ENCODE measurements around the gene SH3PXD2B.
"Not testable (repeated sequence)": the region's sequence is repeated elsewhere in the genome, so short reads cannot be mapped to it uniquely, and the experiment has no call there.

SH3PXD2B gene

GRCh38 chr5:172485511-172486202 lies 31.3 kb upstream of the SH3PXD2B start:
- no peak for DNase-seq

- DNase-seq = no peak
These were observed 30.3 kb upstream of the SH3PXD2B start for GRCh38 chr5:172484664-172485063.

GRCh38 chr5:172482156-172483020 lies 28.1 kb upstream of the SH3PXD2B start:
- no peak for DNase-seq

GRCh38 chr5:172481011-172481800 lies 26.9 kb upstream of the SH3PXD2B start:
- no peak for DNase-seq

- no peak for DNase-seq
These were observed 25.4 kb upstream of the SH3PXD2B start for GRCh38 chr5:172479784-172480115.

- DNase-seq = peak; percentile 30
These were observed 24.9 kb upstream of the SH3PXD2B start for GRCh38 chr5:172479034-172479783.

- DNase-seq = not testable (repeated sequence)
These were observed 24.3 kb upstream of the SH3PXD2B start for GRCh38 chr5:172478695-172479033.

- no peak for DNase-seq
These were observed 23.9 kb upstream of the SH3PXD2B start for GRCh38 chr5:172478256-172478655.

GRCh38 chr5:172477466-172477865 lies 23.1 kb upstream of the SH3PXD2B start:
- no peak for DNase-seq

GRCh38 chr5:172474293-172474692 lies 20.0 kb upstream of the SH3PXD2B start:
- no peak for DNase-seq

- DNase-seq = no peak
These were observed 19.1 kb upstream of the SH3PXD2B start for GRCh38 chr5:172473427-172473826.

GRCh38 chr5:172469697-172470096 lies 15.4 kb upstream of the SH3PXD2B start:
- no peak for DNase-seq

GRCh38 chr5:172466062-172466461 lies 11.7 kb upstream of the SH3PXD2B start:
- DNase-seq = no peak

- no peak for DNase-seq
These were observed 8.7 kb upstream of the SH3PXD2B start for GRCh38 chr5:172463031-172463430.

- DNase-seq = no peak
These were observed 5.4 kb upstream of the SH3PXD2B start for GRCh38 chr5:172459783-172460165.

GRCh38 chr5:172458976-172459782 lies 4.9 kb upstream of the SH3PXD2B start:
- DNase-seq = no peak

GRCh38 chr5:172456076-172456722 lies 1.9 kb upstream of the SH3PXD2B start:
- no peak for DNase-seq

GRCh38 chr5:172455511-172456061 lies 1.3 kb upstream of the SH3PXD2B start:
- no peak for DNase-seq

- DNase-seq = no peak
These were observed 709 bp upstream of the SH3PXD2B start for GRCh38 chr5:172455087-172455381.

- no peak for DNase-seq
These were observed 353 bp downstream of the SH3PXD2B start for GRCh38 chr5:172453986-172454357.

- DNase-seq = no peak
These were observed 929 bp downstream of the SH3PXD2B start for GRCh38 chr5:172453206-172453985.

Measured in stimulated activated naive CD4-positive, alpha-beta T cell treated with Interleukin-2 at 50 U/mL for 16 hours (primary cell).